LoVo (cell line): ENCODE measurements around the gene NXN.
"Not testable (repeated sequence)": the region's sequence is repeated elsewhere in the genome, so short reads cannot be mapped to it uniquely, and the experiment has no call there.

Source experiments
- DNase-seq: peaks from one replicate; pipeline ENCODE4 v3.0.0-alpha.2; 2016; ENCODE audit warnings: low spot score

The NXN gene

DNA sequence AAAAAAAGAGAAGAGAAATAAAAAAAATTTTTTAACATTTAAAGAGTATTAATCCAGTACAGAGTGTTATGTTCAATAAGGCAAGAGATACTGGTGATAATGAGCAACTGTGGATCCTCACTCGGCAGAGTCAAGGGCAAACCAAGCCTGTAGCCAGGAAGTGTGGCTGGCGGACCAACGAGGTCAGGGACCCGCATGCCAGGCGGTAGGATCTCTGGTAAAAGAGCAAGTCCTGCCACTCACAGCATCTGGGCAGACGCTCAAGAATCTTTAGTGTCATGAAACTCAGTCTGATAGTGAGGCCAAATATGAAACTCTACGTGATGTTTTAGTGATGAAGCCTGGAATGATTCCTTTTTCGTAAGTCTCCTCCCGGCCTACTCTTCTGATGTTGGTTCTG lies 219.2 kb downstream of the NXN start:
- DNase-seq: no peak

GRCh38 chr17:759964-760363 lies 219.6 kb downstream of the NXN start:
- DNase-seq: no peak

GRCh38 chr17:756010-756567 lies 223.5 kb downstream of the NXN start:
- not testable (repeated sequence) for DNase-seq

DNA sequence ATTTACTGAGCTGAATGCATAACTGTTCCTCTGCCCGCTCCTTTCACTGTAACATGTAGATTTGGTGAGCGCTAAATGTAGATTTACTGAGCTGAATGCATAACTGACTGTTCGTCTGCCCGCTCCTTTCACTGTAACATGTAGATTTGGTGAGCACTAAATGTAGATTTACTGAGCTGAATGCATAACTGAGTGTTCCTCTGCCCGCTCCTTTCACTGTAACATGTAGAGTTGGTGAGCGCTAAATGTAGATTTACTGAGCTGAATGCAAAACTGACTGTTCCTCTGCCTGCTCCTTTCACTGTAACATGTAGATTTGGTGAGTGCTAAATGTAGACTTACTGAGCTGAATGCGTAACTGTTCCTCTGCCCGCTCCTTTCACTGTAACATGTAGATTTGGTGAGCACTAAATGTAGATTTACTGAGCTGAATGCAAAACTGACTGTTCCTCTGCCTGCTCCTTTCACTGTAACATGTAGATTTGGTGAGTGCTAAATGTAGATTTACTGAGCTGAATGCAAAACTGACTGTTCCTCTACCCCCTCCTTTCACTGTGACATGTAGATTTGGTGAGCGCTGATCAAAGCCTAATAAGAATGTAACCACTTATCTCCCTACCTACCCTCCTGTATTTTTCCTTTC lies 224.1 kb downstream of the NXN start:
- not testable (repeated sequence) for DNase-seq

GRCh38 chr17:753418-753817 lies 226.2 kb downstream of the NXN start:
- no peak for DNase-seq

- DNase-seq: no peak
These were observed 226.9 kb downstream of the NXN start for GRCh38 chr17:752620-753219.

DNA sequence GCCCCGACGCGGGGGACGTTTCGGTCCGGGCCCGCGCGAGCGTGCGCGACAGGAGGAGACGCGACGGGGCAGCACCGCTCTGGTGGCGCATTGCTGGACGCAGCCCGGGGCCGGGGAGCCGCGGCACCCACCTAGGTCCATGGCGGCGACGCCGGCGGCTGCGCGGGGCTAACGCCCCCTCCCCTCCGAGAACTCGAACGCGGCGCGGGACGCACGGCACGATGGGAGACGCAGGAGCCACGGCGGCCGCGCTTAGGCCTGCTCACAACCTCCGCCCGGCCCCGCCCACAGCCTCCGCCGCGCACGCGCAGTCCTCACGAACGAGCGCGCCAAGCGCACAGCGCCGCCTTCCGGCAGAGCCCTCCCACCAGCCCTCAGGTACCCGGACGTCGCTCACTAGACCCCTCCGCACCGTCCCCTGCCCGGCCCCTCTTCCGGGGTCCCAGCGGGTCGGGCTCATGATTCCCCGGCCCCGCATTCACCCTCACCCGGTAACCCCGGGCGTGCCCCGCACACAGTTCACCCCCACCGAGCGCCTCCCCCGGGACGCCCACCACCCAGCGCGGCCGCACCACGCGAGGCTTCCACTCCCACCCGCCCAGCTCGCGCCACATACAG lies 227.5 kb downstream of the NXN start, which contains the start of gene GEMIN4:
GEMIN4 (minus strand) TSS at position 263 of the 618 bp plus-strand sequence; CDS start at position 141, 122 bp downstream.
- peak; percentile 91 for DNase-seq

DNA sequence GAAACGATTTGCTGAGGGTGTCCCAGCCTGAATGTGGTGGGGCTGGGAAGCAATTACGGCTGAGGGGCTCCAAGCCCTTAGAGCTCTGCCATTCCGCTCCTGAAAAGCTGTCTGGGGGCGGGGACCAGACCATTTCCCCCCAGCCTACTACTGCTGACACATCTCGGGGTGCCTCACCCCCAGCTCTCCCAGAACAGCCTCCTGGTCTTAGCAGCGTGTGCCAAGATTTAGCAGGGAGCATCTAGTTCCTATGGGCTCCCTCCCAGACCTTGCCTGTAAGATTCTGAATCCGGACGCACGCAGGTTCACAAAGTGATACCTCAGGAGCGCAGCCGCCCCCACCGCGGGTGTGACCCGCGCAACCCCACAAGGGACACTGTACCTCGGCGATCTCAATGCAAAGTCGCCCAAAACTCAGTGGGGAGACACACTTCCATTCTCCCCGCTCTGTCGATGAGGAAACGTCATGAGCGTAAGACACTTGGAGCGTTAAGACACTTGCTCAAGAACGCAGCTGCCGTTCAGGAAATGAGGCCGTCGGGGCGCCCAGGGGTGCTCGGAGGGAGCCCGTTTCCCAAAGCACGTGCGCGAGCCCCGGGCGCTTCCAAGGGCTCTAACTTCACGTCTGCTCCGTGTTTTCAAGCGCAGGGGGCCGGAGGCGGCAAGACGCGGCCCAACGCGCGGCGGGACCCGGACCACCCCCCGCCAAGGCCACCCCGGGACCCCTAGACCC lies 228.1 kb downstream of the NXN start:
- DNase-seq: peak; percentile 24

DNA sequence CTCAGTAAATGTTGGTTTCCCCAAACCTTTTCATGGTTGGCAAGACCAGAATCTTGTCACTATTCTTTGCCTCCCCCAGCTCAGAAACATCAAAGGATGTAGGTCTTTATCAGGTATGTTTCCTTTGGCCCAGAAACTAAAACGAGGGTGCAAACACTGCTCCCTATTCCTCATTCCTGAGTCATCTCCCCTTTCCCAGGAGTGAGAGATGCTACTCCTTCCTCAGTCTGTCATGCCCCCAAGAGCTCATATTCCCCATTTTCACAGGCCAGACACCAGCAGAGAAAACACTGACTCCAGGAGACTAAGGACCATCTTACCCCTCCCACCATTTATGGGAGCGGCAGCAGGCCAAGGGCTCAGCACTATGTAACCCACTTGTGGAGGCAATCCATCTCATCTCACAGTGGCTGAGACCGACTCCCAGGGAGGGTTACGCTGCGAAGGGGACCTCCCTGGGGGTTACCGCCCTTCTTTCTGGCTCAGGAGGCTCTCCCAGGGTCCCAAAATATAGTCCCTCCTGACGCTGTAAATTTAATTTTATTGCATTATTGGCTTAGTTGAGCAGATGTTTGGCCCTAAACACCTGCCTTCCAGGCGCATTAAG lies 229.0 kb downstream of the NXN start:
- no peak for DNase-seq

DNA sequence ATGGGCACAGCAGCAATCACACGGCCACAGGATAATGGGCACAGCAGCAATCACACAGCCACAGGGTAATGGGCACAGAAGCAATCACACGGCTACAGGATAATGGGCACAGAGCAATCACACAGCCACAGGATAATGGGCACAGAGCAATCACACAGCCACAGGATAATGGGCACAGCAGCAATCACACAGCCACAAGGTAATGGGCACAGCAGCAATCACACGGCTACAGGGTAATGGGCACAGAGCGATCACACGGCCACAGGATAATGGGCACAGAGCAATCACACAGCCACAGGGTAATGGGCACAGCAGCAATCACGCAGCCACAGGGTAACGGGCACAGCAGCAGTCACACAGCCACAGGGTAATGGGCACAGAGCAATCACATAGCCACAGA lies 230.2 kb downstream of the NXN start:
- DNase-seq: not testable (repeated sequence)
